Activated naive CD8-positive, alpha-beta T cell treated with anti-CD3 and anti-CD28 coated beads, Interleukin-2, amount 10 ng/mL, durations not matched to agents 7 days and 5 days (primary cell): ENCODE data around the gene PSEN2. TPM values are rescaled to one million over a fixed set of nuclear protein-coding genes. Genes with fewer than 3 reads are reported as not detected.

ENCODE experiments used
- ATAC-seq: fragments of 150-1000 bp; cut with Tn5 transposase; one replicate; pipeline ENCODE4 v1.10.0; 2021; ENCODE audit warnings: low read depth, moderate library complexity
- POLR2A ChIA-PET: fragments of 350-600 bp; sonication (Branson Sonifier 250); formaldehyde crosslinking; loops from one replicate; lab custom pipeline; 2021; ENCODE audit warnings: antibody characterized with exemption; lab: Charles Lee
- DNase-seq: peaks from one replicate; pipeline ENCODE4 v3.0.0; 2021
- H3K27ac Mint-ChIP-seq: one replicate; pipeline ENCODE4 v1.8.0; 2022; ENCODE audit warnings: mild to moderate bottlenecking, mixed read lengths
- H3K27me3 Mint-ChIP-seq: one replicate; pipeline ENCODE4 v1.8.0; 2022; ENCODE audit warnings: mild to moderate bottlenecking, moderate library complexity, mixed read lengths
- H3K36me3 Mint-ChIP-seq: one replicate; pipeline ENCODE4 v1.8.0; 2021; ENCODE audit warnings: mild to moderate bottlenecking, mixed read lengths
- H3K4me1 Mint-ChIP-seq: one replicate; pipeline ENCODE4 v1.8.0; 2021; ENCODE audit warnings: mixed read lengths
- H3K4me3 Mint-ChIP-seq: one replicate; pipeline ENCODE4 v1.8.0; 2022; ENCODE audit warnings: mild to moderate bottlenecking, moderate library complexity, mixed read lengths
- H3K9me3 Mint-ChIP-seq: one replicate; pipeline ENCODE4 v1.8.0; 2021; ENCODE audit warnings: mixed read lengths
- total RNA-seq, 2 experiments: library from RNA; stranded (reverse); gene quantifications; one replicate each; pipeline ENCODE4 v1.2.3, GENCODE V29; 2021

The PSEN2 gene
- total RNA-seq, 2 experiments from 2014 or later, result 6.4 to 7.2 TPM

- Mint-ChIP-seq H3K4me3 (no peak overlapping the region), H3K27ac (no peak overlapping the region)
- POLR2A ChIA-PET, result no interaction called here
Observed at GRCh38 chr1:226945106-226945857, 74.9 kb downstream of the PSEN2 start.

More at GRCh38 chr1:226945106-226945857, 74.9 kb downstream of the PSEN2 start:
- peaks cover 3% of the 10 kb centered on the region for H3K36me3 Mint-ChIP-seq
- ATAC-seq (no peak), DNase-seq (no peak)
- H3K27me3 Mint-ChIP-seq, result peaks cover 2% of the 10 kb centered on the region
- peaks cover 7% of the 10 kb centered on the region for H3K4me1 Mint-ChIP-seq
- peaks cover 2% of the 10 kb centered on the region for H3K9me3 Mint-ChIP-seq

Other genes with a start within 250 kb of the PSEN2 start
- gene ITPKB, start 131.3 kb upstream of the PSEN2 start, total RNA-seq, result 10 to 100 TPM; 75.3 to 76.9 TPM
- 10 to 100 TPM; 28.6 to 30.2 TPM for gene COQ8A, start 69.7 kb downstream of the PSEN2 start, total RNA-seq